Measurements from ENCODE around the gene TPGS1.

- no peak for TF ChIP-seq POLR2AphosphoS5 (IDR thresholded peaks at IDR 0.05)
- no peak for TF ChIP-seq CTCF (IDR thresholded peaks at IDR 0.05)
- no peak for TF ChIP-seq POLR2A (IDR thresholded peaks at IDR 0.05)
Measured at GRCh38 chr19:567296-567900, 60.1 kb downstream of the TPGS1 start.

Measured in breast epithelium (tissue), 3 donors.